Measurements from ENCODE around the gene ABTB1. TPM values are rescaled to one million over a fixed set of nuclear protein-coding genes. Genes with fewer than 3 reads are reported as not detected.

Gene ABTB1
- total RNA-seq, 1 experiment from 2014 or later, result 6.9 TPM

- CTCF ChIA-PET, result no interaction called here
- Histone ChIP-seq H3K27ac (ENCODE audit: low read length) (no peak overlapping the region), H3K4me1 (ENCODE audit: control insufficient read depth, insufficient read depth, low read length) (no peaks in the 10 kb centered on the region), H3K4me3 (ENCODE audit: low read depth in 2 of 2, low read length in 2 of 2) (no peak overlapping the region), H3K36me3 (ENCODE audit: control insufficient read depth, insufficient read depth, low read length) (no peaks in the 10 kb centered on the region), H3K27me3 (ENCODE audit: control insufficient read depth, insufficient read depth, low read length) (peaks cover 5% of the 10 kb centered on the region; the same call in 1 of the 2 replicates), H3K9me3 (ENCODE audit: control insufficient read depth, insufficient read depth, low read depth, low read length) (no peaks in the 10 kb centered on the region)
- ATAC-seq (no peak), DNase-seq (ENCODE audit: low read depth, low spot score) (no peak)
- TF ChIP-seq REST (IDR thresholded peaks at IDR 0.05; ENCODE audit: insufficient read depth in 1 of 2, low read depth in 2 of 2, low read length in 1 of 2), result no peak
- no peak for TF ChIP-seq TCF7L2 (IDR thresholded peaks at IDR 0.05; ENCODE audit: low read depth, low read length)
- TF ChIP-seq CTCF (IDR thresholded peaks at IDR 0.05), result no peak
- TF ChIP-seq POLR2AphosphoS5 (IDR thresholded peaks at IDR 0.05; ENCODE audit: low read depth, low read length), result no peak
- TF ChIP-seq SIN3A (IDR thresholded peaks at IDR 0.05; ENCODE audit: borderline replicate concordance, insufficient read depth, low read depth, low read length), result no peak
- POLR2A ChIA-PET, result no interaction called here
- intact Hi-C loops (cut with micrococcal nuclease; ENCODE audit: unreplicated experiment) (no loop called here), in situ Hi-C loops (cut with HindIII; ENCODE audit: low pct_unique_long_range_greater_than_20kb, low sequenced_read_pairs) (no loop called here)
- BruUV-seq (replicated peaks), result no TSS peak
Observed at GRCh38 chr3:127712881-127713771, 40.4 kb downstream of the ABTB1 start.

- CTCF ChIA-PET, result no interaction called here
- ATAC-seq, result no peak
- H3K27ac ChIP-seq (ENCODE audit: low read length), result no peak overlapping the region
Observed at GRCh38 chr3:127714125-127714571, 41.4 kb downstream of the ABTB1 start.

More at GRCh38 chr3:127714125-127714571, 41.4 kb downstream of the ABTB1 start:
- Histone ChIP-seq H3K4me1 (ENCODE audit: control insufficient read depth, insufficient read depth, low read length) (no peaks in the 10 kb centered on the region), H3K27me3 (ENCODE audit: control insufficient read depth, insufficient read depth, low read length) (peaks cover 7% of the 10 kb centered on the region; the same call in 1 of the 2 replicates), H3K9me3 (ENCODE audit: control insufficient read depth, insufficient read depth, low read depth, low read length) (no peaks in the 10 kb centered on the region), H3K4me3 (ENCODE audit: low read depth in 2 of 2, low read length in 2 of 2) (no peak overlapping the region), H3K36me3 (ENCODE audit: control insufficient read depth, insufficient read depth, low read length) (no peaks in the 10 kb centered on the region)
- intact Hi-C loops (cut with micrococcal nuclease; ENCODE audit: unreplicated experiment) (no loop called here), in situ Hi-C loops (cut with HindIII; ENCODE audit: low pct_unique_long_range_greater_than_20kb, low sequenced_read_pairs) (no loop called here)
- POLR2A ChIA-PET, result no interaction called here
- TF ChIP-seq REST (IDR thresholded peaks at IDR 0.05; ENCODE audit: insufficient read depth in 1 of 2, low read depth in 2 of 2, low read length in 1 of 2) (no peak), CTCF (IDR thresholded peaks at IDR 0.05) (no peak), SIN3A (IDR thresholded peaks at IDR 0.05; ENCODE audit: borderline replicate concordance, insufficient read depth, low read depth, low read length) (no peak), TCF7L2 (IDR thresholded peaks at IDR 0.05; ENCODE audit: low read depth, low read length) (no peak), POLR2AphosphoS5 (IDR thresholded peaks at IDR 0.05; ENCODE audit: low read depth, low read length) (no peak)
- no TSS peak for BruUV-seq (replicated peaks)
- DNase-seq (ENCODE audit: low read depth, low spot score), result no peak

All from Panc1 (cell line).